GM12873 (cell line): Measurements from ENCODE around the gene KCNIP4.

Experiments
- TF ChIP-seq, protein P1 (sequence below): IDR thresholded peaks from 2 replicates; pipeline ENCODE4 v1.5.1; 2012; ENCODE audit warnings: low read depth, mild to moderate bottlenecking, moderate library complexity, low read length, control low read depth; ENCODE audit not compliant: insufficient read depth; ENCODE audit errors: missing control alignments

KCNIP4 gene

GRCh38 chr4:21948347-21949072, at the start of gene KCNIP4:
Gene KCNIP4, minus strand, starts transcription at chr4:21948772.
- TF ChIP-seq, protein P1, sequence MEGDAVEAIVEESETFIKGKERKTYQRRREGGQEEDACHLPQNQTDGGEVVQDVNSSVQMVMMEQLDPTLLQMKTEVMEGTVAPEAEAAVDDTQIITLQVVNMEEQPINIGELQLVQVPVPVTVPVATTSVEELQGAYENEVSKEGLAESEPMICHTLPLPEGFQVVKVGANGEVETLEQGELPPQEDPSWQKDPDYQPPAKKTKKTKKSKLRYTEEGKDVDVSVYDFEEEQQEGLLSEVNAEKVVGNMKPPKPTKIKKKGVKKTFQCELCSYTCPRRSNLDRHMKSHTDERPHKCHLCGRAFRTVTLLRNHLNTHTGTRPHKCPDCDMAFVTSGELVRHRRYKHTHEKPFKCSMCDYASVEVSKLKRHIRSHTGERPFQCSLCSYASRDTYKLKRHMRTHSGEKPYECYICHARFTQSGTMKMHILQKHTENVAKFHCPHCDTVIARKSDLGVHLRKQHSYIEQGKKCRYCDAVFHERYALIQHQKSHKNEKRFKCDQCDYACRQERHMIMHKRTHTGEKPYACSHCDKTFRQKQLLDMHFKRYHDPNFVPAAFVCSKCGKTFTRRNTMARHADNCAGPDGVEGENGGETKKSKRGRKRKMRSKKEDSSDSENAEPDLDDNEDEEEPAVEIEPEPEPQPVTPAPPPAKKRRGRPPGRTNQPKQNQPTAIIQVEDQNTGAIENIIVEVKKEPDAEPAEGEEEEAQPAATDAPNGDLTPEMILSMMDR = no peak

DNA sequence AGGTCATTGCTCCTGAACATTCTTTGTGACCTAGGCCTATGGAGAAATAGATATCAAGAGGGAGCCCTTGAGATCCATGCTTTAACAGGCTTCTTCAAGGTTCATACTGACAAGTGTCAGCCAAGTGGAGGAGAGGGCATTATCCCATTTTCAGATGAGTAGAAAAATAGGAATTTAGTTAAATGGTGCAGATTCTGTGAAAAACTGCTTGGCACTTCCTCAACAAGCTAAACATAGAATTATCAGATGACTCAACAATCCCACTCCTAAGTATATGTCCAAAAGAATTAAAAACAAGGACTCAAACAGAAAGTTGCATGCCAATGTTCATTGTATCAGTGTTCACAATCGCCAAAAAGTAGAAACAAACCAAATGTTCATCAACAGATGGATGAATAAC, 43.8 kb upstream of the KCNIP4 start:
- TF ChIP-seq, protein P1 = no peak

GRCh38 chr4:21991562-21991961, 43.0 kb upstream of the KCNIP4 start:
- TF ChIP-seq, protein P1 = no peak

DNA sequence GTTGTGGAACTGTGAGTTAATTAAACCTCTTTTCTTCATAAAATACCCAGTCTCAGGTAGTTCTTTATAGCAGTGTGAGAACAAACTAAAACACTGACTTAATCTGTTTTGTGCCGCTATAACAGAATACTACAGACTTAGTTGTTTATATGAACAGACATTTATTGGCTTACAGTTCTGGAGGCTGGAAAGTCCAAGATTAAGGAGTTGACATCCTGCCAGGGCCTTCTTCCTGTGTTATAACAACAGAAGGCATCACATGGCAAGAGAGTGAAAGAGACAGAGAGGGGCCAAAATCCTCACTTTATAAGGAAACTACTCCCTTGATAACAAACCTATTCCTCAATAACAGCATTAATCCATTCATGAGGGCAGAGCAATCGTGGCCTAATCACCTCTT, 42.5 kb upstream of the KCNIP4 start:
- TF ChIP-seq, protein P1 = no peak

GRCh38 chr4:21989351-21989750, 40.8 kb upstream of the KCNIP4 start:
- TF ChIP-seq, protein P1 = no peak

GRCh38 chr4:21986307-21986706, 37.7 kb upstream of the KCNIP4 start:
- TF ChIP-seq, protein P1 = no peak

DNA sequence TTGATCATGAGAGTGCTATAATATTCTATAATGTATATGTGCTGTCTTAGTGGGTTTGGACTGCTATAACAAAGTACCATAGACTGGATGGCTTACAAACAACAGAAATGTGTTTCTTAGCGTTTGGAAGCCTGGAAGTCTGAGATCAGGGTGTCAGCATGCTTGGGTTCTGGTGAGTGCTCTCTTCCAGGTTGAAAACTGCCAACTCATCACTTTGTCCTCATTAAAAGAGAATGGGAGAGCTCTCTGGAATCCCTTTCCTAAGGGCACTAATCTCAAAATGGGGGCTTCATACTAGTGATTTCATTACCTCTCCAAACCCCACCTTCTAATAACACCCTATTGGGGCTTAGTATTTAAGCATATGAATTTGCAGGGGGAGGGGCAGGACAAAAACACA, 33.5 kb upstream of the KCNIP4 start:
- TF ChIP-seq, protein P1 = no peak
